PFSK-1 (cell line): Measurements from ENCODE around the gene CACNA1C.

Experiments used
- POLR2AphosphoS5 ChIP-seq: IDR thresholded peaks from 2 replicates; pipeline ENCODE4 v1.6.1; 2012; ENCODE audit warnings: low read depth, mild to moderate bottlenecking, control low read depth, low read length, moderate library complexity
- SIN3A ChIP-seq: IDR thresholded peaks from 2 replicates; pipeline ENCODE4 v1.6.1; 2012; ENCODE audit warnings: mild to moderate bottlenecking, low read length, moderate library complexity, borderline replicate concordance; ENCODE audit not compliant: insufficient read depth

DNA sequence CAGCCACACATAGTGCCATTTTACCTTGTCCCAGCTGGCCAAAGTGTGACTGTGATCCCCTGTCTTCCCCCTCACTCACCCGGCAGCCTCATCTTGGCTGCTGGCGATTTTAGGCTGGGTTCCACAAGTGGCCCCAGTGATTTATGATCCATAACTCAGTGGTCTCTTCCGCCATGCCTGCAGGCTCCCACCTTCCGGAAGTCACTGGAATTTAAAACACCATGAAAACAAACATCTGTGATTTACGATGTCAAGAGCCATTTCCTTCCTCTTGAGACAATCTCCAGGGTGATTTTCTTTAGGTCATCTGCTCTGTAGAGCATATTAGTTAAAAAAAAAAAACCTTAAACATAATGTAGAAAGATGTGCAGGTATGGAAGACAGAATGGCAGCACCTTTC, 282.3 kb downstream of the CACNA1C start:
- no peak for TF ChIP-seq SIN3A
- TF ChIP-seq POLR2AphosphoS5 = no peak
